Natural killer cell (primary cell): ENCODE measurements around the gene SYNPO2L. TPM values are rescaled to one million over a fixed set of nuclear protein-coding genes. Genes with fewer than 3 reads are reported as not detected.
A peak's percentile ranks its signal among the peaks of the same experiment; 100 is the strongest.

Source experiments
- ATAC-seq, 3 donors: fragments of 150-1000 bp in 2 of 3; fragments of 200-7000 bp in 1 of 3; cut with Tn5 transposase; 1 replicate in 1 of 3; 2 replicates in 2 of 3; pipeline ENCODE4 v1.10.0; 2021; ENCODE audit warnings: mild to moderate bottlenecking in 2 of 3, moderate library complexity in 2 of 3
- DNase-seq, 2 donors: peaks; one replicate each; pipeline versions ENCODE4 v3.0.0 to v3.0.0-alpha.2; 2013 to 2021; ENCODE audit warnings: mixed read lengths in 1 of 2
- H3K27ac ChIP-seq: one replicate; pipeline ENCODE4 v1.5.1; 2013; ENCODE audit warnings: mild to moderate bottlenecking, low read length
- H3K27me3 ChIP-seq: one replicate; pipeline ENCODE4 v1.6.1; 2013; ENCODE audit warnings: low read length; ENCODE audit not compliant: control insufficient read depth, insufficient read depth
- H3K36me3 ChIP-seq: one replicate; pipeline ENCODE4 v1.6.1; 2013; ENCODE audit warnings: low read length; ENCODE audit not compliant: control insufficient read depth, insufficient read depth
- H3K4me1 ChIP-seq: one replicate; pipeline ENCODE4 v1.6.1; 2013; ENCODE audit warnings: low read length; ENCODE audit not compliant: control insufficient read depth, insufficient read depth
- H3K4me3 ChIP-seq: one replicate; pipeline ENCODE4 v1.5.1; 2013; ENCODE audit warnings: low read length
- H3K9me3 ChIP-seq: one replicate; pipeline ENCODE4 v1.6.1; 2013; ENCODE audit warnings: low read length; ENCODE audit not compliant: control insufficient read depth, insufficient read depth
- H3K27ac Mint-ChIP-seq, 2 donors: one replicate each; pipeline ENCODE4 v1.8.0; 2022; ENCODE audit warnings: mild to moderate bottlenecking in 2 of 2, mixed read lengths in 2 of 2, moderate library complexity in 1 of 2
- H3K27me3 Mint-ChIP-seq, 2 donors: one replicate each; pipeline ENCODE4 v1.8.0; 2022; ENCODE audit warnings: low read depth in 2 of 2, mixed read lengths in 2 of 2
- H3K36me3 Mint-ChIP-seq: one replicate; pipeline ENCODE4 v1.8.0; 2022; ENCODE audit warnings: mixed read lengths
- H3K4me1 Mint-ChIP-seq, 2 donors: one replicate each; pipeline ENCODE4 v1.8.0; 2022; ENCODE audit warnings: mixed read lengths in 2 of 2
- H3K4me3 Mint-ChIP-seq: one replicate; pipeline ENCODE4 v1.8.0; 2022; ENCODE audit warnings: mild to moderate bottlenecking, moderate library complexity, mixed read lengths
- H3K9me3 Mint-ChIP-seq, 2 donors: one replicate each; pipeline ENCODE4 v1.8.0; 2022; ENCODE audit warnings: mixed read lengths in 2 of 2
- CTCF ChIP-seq: fragments of 200-600 bp; IDR thresholded peaks from one replicate; pipeline ENCODE4 v1.8.0; 2022; ENCODE audit warnings: antibody characterized with exemption
- WGBS: methylation state at CpG from one replicate; pipeline ENCODE4 v1.1.7; 2013; ENCODE audit warnings: missing lambda C conversion rate; ENCODE audit not compliant: insufficient coverage; 5-methylcytosine and 5-hydroxymethylcytosine counted together
- intact Hi-C: fragments of 100-400 bp; cut with micrococcal nuclease; formaldehyde crosslinking; loops from one replicate; pipeline ENCODE4 v1.14.2; 2022
- total RNA-seq, 4 donors: library from RNA; stranded (reverse); fragments of 120-200 nt in 1 of 4; gene quantifications; one replicate each; pipeline versions ENCODE4 v1.2.3 to v1.2.4, GENCODE V29; 2013 to 2022

Gene SYNPO2L
- total RNA-seq, 3 donors from 2014 or later (not counting 1 experiment from before 2014, with no cell fraction given): not detected

GRCh38 chr10:73650537-73651331 lies 5.1 kb downstream of the SYNPO2L start:
- H3K9me3 Mint-ChIP-seq: no peaks in the 10 kb centered on the region
- H3K27ac Mint-ChIP-seq: peak overlapping the region in 1 of 2 donors; percentile 7
- intact Hi-C loops: no loop called here
- 52% methylated on average over 4 of the region's 5 CpGs for WGBS
- H3K36me3 Mint-ChIP-seq: no peaks in the 10 kb centered on the region
- DNase-seq: no peak
- no peaks in the 10 kb centered on the region for H3K27me3 Mint-ChIP-seq
- no peak for ATAC-seq
- Histone ChIP-seq H3K9me3 (no peaks in the 10 kb centered on the region), H3K36me3 (no peaks in the 10 kb centered on the region), H3K27me3 (no peaks in the 10 kb centered on the region), H3K4me1 (peaks cover 17% of the 10 kb centered on the region), H3K27ac (no peak overlapping the region), H3K4me3 (no peak overlapping the region)
- H3K4me3 Mint-ChIP-seq: no peak overlapping the region
- no peak for TF ChIP-seq CTCF
- H3K4me1 Mint-ChIP-seq: peaks cover 0 to 19% of the 10 kb centered on the region in 2 donors

GRCh38 chr10:73649876-73650536 lies 5.8 kb downstream of the SYNPO2L start:
- H3K4me1 ChIP-seq: peaks cover 14% of the 10 kb centered on the region
- H3K27me3 Mint-ChIP-seq: no peaks in the 10 kb centered on the region
- intact Hi-C loops: no loop called here
- TF ChIP-seq CTCF: no peak
- no peak for DNase-seq
- no peaks in the 10 kb centered on the region for H3K9me3 Mint-ChIP-seq
- no peak overlapping the region for H3K27ac ChIP-seq
- H3K4me3 Mint-ChIP-seq: no peak overlapping the region
- H3K36me3 Mint-ChIP-seq: no peaks in the 10 kb centered on the region
- 78% methylated on average over 4 of the region's 6 CpGs for WGBS
- H3K9me3 ChIP-seq: no peaks in the 10 kb centered on the region
- H3K27me3 ChIP-seq: no peaks in the 10 kb centered on the region
- H3K4me3 ChIP-seq: no peak overlapping the region
- H3K4me1 Mint-ChIP-seq: peaks cover 0 to 19% of the 10 kb centered on the region in 2 donors
- no peaks in the 10 kb centered on the region for H3K36me3 ChIP-seq
- ATAC-seq: no peak
- no peak overlapping the region for H3K27ac Mint-ChIP-seq

- H3K27me3 Mint-ChIP-seq: no peaks in the 10 kb centered on the region
- H3K9me3 ChIP-seq: no peaks in the 10 kb centered on the region
- TF ChIP-seq CTCF: no peak
- H3K4me1 Mint-ChIP-seq: peaks cover 0 to 19% of the 10 kb centered on the region in 2 donors
- WGBS: 95% methylated on average over 2 of the region's 4 CpGs
- no peaks in the 10 kb centered on the region for H3K36me3 ChIP-seq
- no peak for DNase-seq
- H3K4me3 Mint-ChIP-seq: peak overlapping the region; percentile 56
- no peaks in the 10 kb centered on the region for H3K27me3 ChIP-seq
- H3K27ac Mint-ChIP-seq: no peak overlapping the region
- no peaks in the 10 kb centered on the region for H3K36me3 Mint-ChIP-seq
- H3K4me1 ChIP-seq: peaks cover 14% of the 10 kb centered on the region
- H3K27ac ChIP-seq: no peak overlapping the region
- H3K9me3 Mint-ChIP-seq: no peaks in the 10 kb centered on the region
- H3K4me3 ChIP-seq: no peak overlapping the region
- intact Hi-C loops: no loop called here
- ATAC-seq: no peak
Measured at GRCh38 chr10:73648975-73649829, 6.6 kb downstream of the SYNPO2L start.
